ENCODE results near the gene LYPLA2.

LYPLA2 gene

DNA sequence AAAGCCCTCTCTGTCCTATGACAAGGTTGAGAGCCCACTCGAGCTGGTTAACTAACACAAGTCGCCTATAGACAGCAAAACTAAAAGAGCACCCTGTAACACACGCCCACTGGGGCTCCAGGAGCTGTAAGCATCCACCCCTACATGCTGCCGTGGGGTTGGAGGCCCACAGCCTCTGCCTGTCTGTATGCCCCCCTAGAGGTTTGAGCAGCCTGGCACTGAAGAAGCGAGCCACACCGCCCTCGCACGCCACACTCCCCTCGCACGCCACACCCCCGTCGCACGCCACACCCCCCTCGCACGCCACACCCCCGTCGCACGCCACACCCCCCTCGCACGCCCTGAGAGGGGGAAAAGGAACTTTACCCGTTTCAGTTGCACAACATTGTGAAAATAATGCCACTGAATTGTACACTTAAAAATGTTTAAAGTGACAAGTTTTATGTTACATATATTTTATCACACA is 47.5 kb downstream of the LYPLA2 start:
- DNase-seq: peak; percentile 74

DNA sequence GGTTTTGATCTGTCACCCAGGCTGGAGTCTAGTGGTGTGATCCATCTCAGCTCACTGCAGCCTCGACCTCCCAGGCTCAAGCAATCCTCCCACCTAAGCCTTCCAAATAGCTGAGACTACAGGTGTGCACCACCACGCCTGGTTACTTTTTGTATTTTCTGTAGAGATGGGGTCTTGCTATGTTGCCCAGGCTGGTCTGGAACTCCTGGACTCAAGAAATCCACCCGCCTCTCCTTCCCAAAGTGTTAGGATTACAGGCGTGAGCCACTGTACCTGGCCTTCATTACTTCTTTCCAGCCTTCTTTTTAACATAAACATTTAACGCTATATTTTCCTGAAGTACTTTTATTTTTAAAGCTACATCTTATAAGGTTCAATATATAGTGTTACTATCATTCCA is 52.7 kb downstream of the LYPLA2 start:
- DNase-seq: no peak
